OCI-LY3 (cell line): ENCODE data around the gene NFE2.

ENCODE experiments used
- CTCF ChIP-seq: fragments of 200-600, 300-600 bp; sonication (generic); IDR thresholded peaks from 2 replicates; pipeline ENCODE4 v1.5.1; 2014; ENCODE audit warnings: antibody characterized with exemption, low read length, low read depth
- EZH2phosphoT487 ChIP-seq: fragments of 200-600 bp; shearing (Covaris generic); IDR thresholded peaks from 2 replicates; pipeline ENCODE4 v1.6.1; 2018; ENCODE audit warnings: antibody characterized with exemption, mixed run types, low read depth

GRCh38 chr12:54280468-54281260 is 20.2 kb downstream of the NFE2 start, which contains the start of gene HNRNPA1:
- TF ChIP-seq CTCF (no peak), EZH2phosphoT487 (no peak)
